ENCODE measurements around the gene TBC1D21.

Gene TBC1D21

DNA sequence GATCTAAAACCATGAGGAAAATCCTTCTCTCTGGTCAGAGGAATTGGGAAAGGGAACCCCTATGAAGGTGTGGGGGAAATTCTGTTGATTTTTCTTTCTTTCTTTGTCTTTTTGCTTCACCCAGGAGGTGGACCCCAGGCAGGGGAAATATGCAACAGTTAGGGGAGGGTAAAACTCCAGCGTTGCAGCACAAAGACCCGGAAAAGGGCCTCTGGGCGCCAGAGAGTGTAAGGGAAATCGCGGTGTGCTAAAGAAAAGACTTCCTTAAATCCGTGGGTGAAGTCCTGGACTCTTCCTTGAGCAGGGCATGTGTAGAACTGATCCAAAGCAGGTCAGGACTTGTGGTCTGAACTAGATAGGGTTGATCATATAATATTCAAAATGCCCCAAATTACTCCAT is 11.1 kb upstream of the TBC1D21 start:
- Histone ChIP-seq H3K36me3 (ENCODE audit: control insufficient read depth, insufficient read depth, low read length, severe bottlenecking) (no peaks in the 10 kb centered on the region), H3K4me3 (ENCODE audit: low read length) (no peak overlapping the region), H3K4me1 (ENCODE audit: control insufficient read depth, insufficient read depth, low read length) (no peaks in the 10 kb centered on the region), H3K27me3 (replicated peaks; ENCODE audit: control insufficient read depth, insufficient read depth, low read length) (peaks cover 55% of the 10 kb centered on the region), H3K9me3 (ENCODE audit: control insufficient read depth, low read length) (peaks cover 38% of the 10 kb centered on the region), H3K9ac (ENCODE audit: low read length) (no peak overlapping the region)
- no peak for DNase-seq (ENCODE audit: low read depth)

- Histone ChIP-seq H3K27me3 (replicated peaks; ENCODE audit: control insufficient read depth, insufficient read depth, low read length) (peaks cover 65% of the 10 kb centered on the region), H3K4me3 (ENCODE audit: low read length) (no peak overlapping the region)
- DNase-seq (ENCODE audit: low read depth), result no peak
These were observed 8.0 kb upstream of the TBC1D21 start for GRCh38 chr15:73865379-73865778.

GRCh38 chr15:73865904-73866303 is 7.5 kb upstream of the TBC1D21 start:
- no peaks in the 10 kb centered on the region for H3K4me1 ChIP-seq (ENCODE audit: control insufficient read depth, insufficient read depth, low read length)
- peaks cover 28% of the 10 kb centered on the region for H3K9me3 ChIP-seq (ENCODE audit: control insufficient read depth, low read length)
- DNase-seq (ENCODE audit: low read depth), result no peak
- no peak overlapping the region for H3K4me3 ChIP-seq (ENCODE audit: low read length)
- no peaks in the 10 kb centered on the region for H3K36me3 ChIP-seq (ENCODE audit: control insufficient read depth, insufficient read depth, low read length, severe bottlenecking)
- peaks cover 69% of the 10 kb centered on the region for H3K27me3 ChIP-seq (replicated peaks; ENCODE audit: control insufficient read depth, insufficient read depth, low read length)
- H3K9ac ChIP-seq (ENCODE audit: low read length), result no peak overlapping the region

More at GRCh38 chr15:73865379-73865778, 8.0 kb upstream of the TBC1D21 start:
- H3K36me3 ChIP-seq (ENCODE audit: control insufficient read depth, insufficient read depth, low read length, severe bottlenecking), result no peaks in the 10 kb centered on the region
- H3K4me1 ChIP-seq (ENCODE audit: control insufficient read depth, insufficient read depth, low read length), result no peaks in the 10 kb centered on the region
- no peak overlapping the region for H3K9ac ChIP-seq (ENCODE audit: low read length)
- H3K9me3 ChIP-seq (ENCODE audit: control insufficient read depth, low read length), result peaks cover 28% of the 10 kb centered on the region

- H3K4me3 ChIP-seq (ENCODE audit: low read length), result no peak overlapping the region
These were observed 6.9 kb upstream of the TBC1D21 start for GRCh38 chr15:73866481-73866880.

DNA sequence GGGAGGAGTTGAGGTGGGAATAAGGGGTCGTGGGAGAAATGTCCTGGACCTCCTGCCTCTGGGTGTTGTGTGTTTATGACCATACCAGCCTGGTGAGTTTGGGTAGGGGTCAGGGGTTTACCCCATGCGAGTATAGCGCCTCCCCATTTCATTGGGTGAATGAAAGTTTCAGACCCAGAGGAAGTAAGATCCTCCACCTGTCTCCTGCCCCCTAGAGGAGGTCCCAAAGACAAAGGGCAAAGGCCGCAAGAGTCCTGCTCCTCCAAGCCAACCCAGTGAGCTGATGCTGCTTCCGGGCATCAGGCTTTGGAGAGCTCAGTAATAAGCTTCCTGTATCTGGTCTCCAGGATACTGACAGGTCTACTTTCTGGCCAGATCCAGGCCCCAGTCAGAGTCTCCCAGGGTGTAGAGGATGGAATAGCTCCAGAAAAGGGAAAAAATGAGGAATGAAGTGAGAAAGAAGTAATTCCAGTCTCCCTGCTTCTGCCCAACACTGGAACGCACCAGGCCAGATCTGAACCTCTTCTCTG is 6.4 kb upstream of the TBC1D21 start:
- H3K4me1 ChIP-seq (ENCODE audit: control insufficient read depth, insufficient read depth, low read length), result peaks cover under 1% of the 10 kb centered on the region
- no peak for DNase-seq (ENCODE audit: low read depth)
- no peak overlapping the region for H3K9ac ChIP-seq (ENCODE audit: low read length)
- no peaks in the 10 kb centered on the region for H3K36me3 ChIP-seq (ENCODE audit: control insufficient read depth, insufficient read depth, low read length, severe bottlenecking)
- no peak overlapping the region for H3K4me3 ChIP-seq (ENCODE audit: low read length)
- peaks cover 68% of the 10 kb centered on the region for H3K27me3 ChIP-seq (replicated peaks; ENCODE audit: control insufficient read depth, insufficient read depth, low read length)
- peaks cover 28% of the 10 kb centered on the region for H3K9me3 ChIP-seq (ENCODE audit: control insufficient read depth, low read length)

More at GRCh38 chr15:73866481-73866880, 6.9 kb upstream of the TBC1D21 start:
- Histone ChIP-seq H3K9me3 (ENCODE audit: control insufficient read depth, low read length) (peaks cover 28% of the 10 kb centered on the region), H3K4me1 (ENCODE audit: control insufficient read depth, insufficient read depth, low read length) (no peaks in the 10 kb centered on the region), H3K9ac (ENCODE audit: low read length) (no peak overlapping the region), H3K36me3 (ENCODE audit: control insufficient read depth, insufficient read depth, low read length, severe bottlenecking) (no peaks in the 10 kb centered on the region), H3K27me3 (replicated peaks; ENCODE audit: control insufficient read depth, insufficient read depth, low read length) (peaks cover 69% of the 10 kb centered on the region)
- DNase-seq (ENCODE audit: low read depth), result no peak

DNA sequence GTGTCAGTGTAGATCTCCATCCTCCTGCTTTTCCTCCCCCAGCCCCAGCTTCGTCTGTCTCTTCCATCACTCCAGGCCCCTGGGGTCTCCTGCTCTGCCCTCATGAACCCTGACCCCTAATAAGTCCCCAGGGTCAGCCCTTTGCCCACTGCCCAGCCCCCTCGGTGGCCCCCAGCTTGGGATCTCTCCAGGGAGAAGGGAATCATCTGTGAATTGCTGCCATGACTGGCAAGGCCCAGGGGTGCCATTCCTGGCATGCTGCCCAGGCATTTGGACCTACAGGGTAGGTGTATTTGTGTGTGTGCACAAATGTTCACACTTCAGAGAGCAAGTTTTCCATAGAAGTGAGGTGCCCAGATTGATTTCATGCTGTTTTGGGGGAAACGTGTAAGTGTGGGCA is 5.9 kb upstream of the TBC1D21 start:
- Histone ChIP-seq H3K9ac (ENCODE audit: low read length) (no peak overlapping the region), H3K9me3 (ENCODE audit: control insufficient read depth, low read length) (peaks cover 28% of the 10 kb centered on the region), H3K27me3 (replicated peaks; ENCODE audit: control insufficient read depth, insufficient read depth, low read length) (peaks cover 63% of the 10 kb centered on the region), H3K36me3 (ENCODE audit: control insufficient read depth, insufficient read depth, low read length, severe bottlenecking) (no peaks in the 10 kb centered on the region), H3K4me1 (ENCODE audit: control insufficient read depth, insufficient read depth, low read length) (peaks cover 4% of the 10 kb centered on the region), H3K4me3 (ENCODE audit: low read length) (no peak overlapping the region)
- DNase-seq (ENCODE audit: low read depth), result no peak

GRCh38 chr15:73867956-73868355 is 5.4 kb upstream of the TBC1D21 start:
- Histone ChIP-seq H3K4me1 (ENCODE audit: control insufficient read depth, insufficient read depth, low read length) (peaks cover 4% of the 10 kb centered on the region), H3K4me3 (ENCODE audit: low read length) (no peak overlapping the region), H3K9ac (ENCODE audit: low read length) (no peak overlapping the region), H3K27me3 (replicated peaks; ENCODE audit: control insufficient read depth, insufficient read depth, low read length) (peaks cover 59% of the 10 kb centered on the region), H3K36me3 (ENCODE audit: control insufficient read depth, insufficient read depth, low read length, severe bottlenecking) (no peaks in the 10 kb centered on the region), H3K9me3 (ENCODE audit: control insufficient read depth, low read length) (peaks cover 24% of the 10 kb centered on the region)
- no peak for DNase-seq (ENCODE audit: low read depth)

DNA sequence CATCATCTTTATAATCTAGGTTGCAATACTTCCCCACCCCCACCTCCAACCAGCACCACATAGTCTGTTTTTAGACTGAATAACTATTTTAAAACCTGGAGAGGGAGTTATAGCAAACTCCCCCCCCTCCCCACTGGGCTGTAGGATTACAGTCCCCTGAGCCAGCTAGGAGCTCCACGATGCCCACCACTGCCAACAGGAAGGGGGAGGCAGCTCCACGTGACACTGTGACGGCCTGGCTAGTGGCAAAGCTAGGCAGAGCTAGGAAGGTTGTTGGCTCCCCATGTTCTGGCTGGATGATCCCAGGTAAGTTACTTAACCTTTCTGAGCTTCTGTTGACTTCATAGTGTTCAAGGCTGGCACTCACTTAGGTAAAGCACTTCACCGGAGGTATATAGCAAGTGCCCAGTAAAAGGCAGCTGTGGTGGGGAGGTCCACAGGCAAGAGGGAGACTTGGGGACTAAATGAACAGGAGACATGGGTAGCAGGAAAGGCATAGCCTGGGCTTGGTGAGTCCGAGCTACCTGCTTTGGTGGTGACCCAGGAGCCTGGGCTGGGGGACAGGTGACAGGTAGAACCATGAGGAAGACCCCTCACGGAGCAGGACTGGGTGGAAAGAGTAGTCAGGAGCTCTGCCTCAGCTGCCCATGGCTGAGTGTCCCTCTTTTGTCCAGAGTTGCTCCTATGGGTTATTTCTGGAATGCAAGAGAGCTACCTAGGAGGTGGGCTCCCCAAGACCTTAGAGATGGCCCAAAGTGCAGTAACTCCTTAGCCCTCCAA is 4.0 kb upstream of the TBC1D21 start:
- peaks cover 59% of the 10 kb centered on the region for H3K27me3 ChIP-seq (replicated peaks; ENCODE audit: control insufficient read depth, insufficient read depth, low read length)
- H3K36me3 ChIP-seq (ENCODE audit: control insufficient read depth, insufficient read depth, low read length, severe bottlenecking), result no peaks in the 10 kb centered on the region
- peaks cover 4% of the 10 kb centered on the region for H3K4me1 ChIP-seq (ENCODE audit: control insufficient read depth, insufficient read depth, low read length)
- no peak for DNase-seq (ENCODE audit: low read depth)
- H3K9ac ChIP-seq (ENCODE audit: low read length), result no peak overlapping the region
- H3K4me3 ChIP-seq (ENCODE audit: low read length), result no peak overlapping the region
- H3K9me3 ChIP-seq (ENCODE audit: control insufficient read depth, low read length), result peaks cover 9% of the 10 kb centered on the region

GRCh38 chr15:73870700-73871408 is 2.5 kb upstream of the TBC1D21 start:
- no peaks in the 10 kb centered on the region for H3K36me3 ChIP-seq (ENCODE audit: control insufficient read depth, insufficient read depth, low read length, severe bottlenecking)
- H3K4me3 ChIP-seq (ENCODE audit: low read length), result no peak overlapping the region
- DNase-seq (ENCODE audit: low read depth), result no peak
- peaks cover 4% of the 10 kb centered on the region for H3K4me1 ChIP-seq (ENCODE audit: control insufficient read depth, insufficient read depth, low read length)
- H3K9ac ChIP-seq (ENCODE audit: low read length), result no peak overlapping the region
- peaks cover 48% of the 10 kb centered on the region for H3K27me3 ChIP-seq (replicated peaks; ENCODE audit: control insufficient read depth, insufficient read depth, low read length)
- H3K9me3 ChIP-seq (ENCODE audit: control insufficient read depth, low read length), result no peaks in the 10 kb centered on the region

GRCh38 chr15:73872346-73872745 is 1.0 kb upstream of the TBC1D21 start:
- no peaks in the 10 kb centered on the region for H3K9me3 ChIP-seq (ENCODE audit: control insufficient read depth, low read length)
- H3K4me1 ChIP-seq (ENCODE audit: control insufficient read depth, insufficient read depth, low read length), result peaks cover 4% of the 10 kb centered on the region
- no peak overlapping the region for H3K4me3 ChIP-seq (ENCODE audit: low read length)
- no peak for DNase-seq (ENCODE audit: low read depth)
- H3K27me3 ChIP-seq (replicated peaks; ENCODE audit: control insufficient read depth, insufficient read depth, low read length), result peaks cover 33% of the 10 kb centered on the region
- H3K36me3 ChIP-seq (ENCODE audit: control insufficient read depth, insufficient read depth, low read length, severe bottlenecking), result no peaks in the 10 kb centered on the region
- no peak overlapping the region for H3K9ac ChIP-seq (ENCODE audit: low read length)

GRCh38 chr15:73873889-73874511 is 636 bp downstream of the TBC1D21 start:
- Histone ChIP-seq H3K36me3 (ENCODE audit: control insufficient read depth, insufficient read depth, low read length, severe bottlenecking) (no peaks in the 10 kb centered on the region), H3K27me3 (replicated peaks; ENCODE audit: control insufficient read depth, insufficient read depth, low read length) (peaks cover 17% of the 10 kb centered on the region), H3K4me1 (ENCODE audit: control insufficient read depth, insufficient read depth, low read length) (peaks cover 4% of the 10 kb centered on the region), H3K9ac (ENCODE audit: low read length) (no peak overlapping the region), H3K4me3 (ENCODE audit: low read length) (no peak overlapping the region), H3K9me3 (ENCODE audit: control insufficient read depth, low read length) (no peaks in the 10 kb centered on the region)
- peak; percentile 74 for DNase-seq (ENCODE audit: low read depth)

All from adipocyte (in vitro differentiated cells).